Measurements from ENCODE around the gene ETS1. TPM values are rescaled to one million over a fixed set of nuclear protein-coding genes. Genes with fewer than 3 reads are reported as not detected.

Gene ETS1
- total RNA-seq, 1 experiment from 2014 or later: 29.9 TPM

- no CpG with 5 or more reads among the region's 2 CpGs for WGBS (ENCODE audit: extremely low coverage, insufficient read length, low lambda C conversion rate)
- H2BK20ac ChIP-seq (ENCODE audit: low read depth, low read length, poor library complexity, severe bottlenecking): no peak overlapping the region
- no peak overlapping the region for H2AK5ac ChIP-seq (ENCODE audit: insufficient read length, low read length)
- H2AFZ ChIP-seq (ENCODE audit: low read length): no peak overlapping the region
- H3T11ph ChIP-seq (ENCODE audit: low read length): no peak overlapping the region
- no peak overlapping the region for H2BK12ac ChIP-seq (ENCODE audit: insufficient read length, low read depth, low read length)
- H2BK5ac ChIP-seq (ENCODE audit: insufficient read length, low read length): no peak overlapping the region
- Mint-ChIP-seq H3K9me3 (no peaks in the 10 kb centered on the region), H3K4me1 (peaks cover 49 to 50% of the 10 kb centered on the region in 2 experiments), H3K27ac (no peak overlapping the region), H3K27me3 (ENCODE audit: low read depth) (peaks cover 32% of the 10 kb centered on the region), H3K36me3 (ENCODE audit: insufficient read depth in 1 of 3, low read depth in 3 of 3) (no peaks in the 10 kb centered on the region), H3K4me3 (no peak overlapping the region)
- H3K9ac ChIP-seq (ENCODE audit: extremely low read depth, insufficient read length, low read length): no peak overlapping the region
- no peak overlapping the region for H3K4me2 ChIP-seq (ENCODE audit: insufficient read depth, insufficient read length, low read length)
- no peak for TF ChIP-seq CTCF (conservative IDR thresholded peaks at IDR 0.05)
- peaks cover 9% of the 10 kb centered on the region for H3K23me2 ChIP-seq (ENCODE audit: insufficient read length, low read depth, low read length, poor library complexity, severe bottlenecking)
- no peak overlapping the region for H3K23ac ChIP-seq (ENCODE audit: insufficient read length, low read depth, low read length)
- H4K20me1 ChIP-seq (ENCODE audit: control insufficient read depth, insufficient read depth, insufficient read length): no peaks in the 10 kb centered on the region
- H2BK15ac ChIP-seq (ENCODE audit: low read depth, low read length): no peak overlapping the region
- no peak overlapping the region for H2BK120ac ChIP-seq (ENCODE audit: low read depth, low read length, poor library complexity, severe bottlenecking)
- H3K4ac ChIP-seq (ENCODE audit: low read depth, low read length): no peak overlapping the region
- no peaks in the 10 kb centered on the region for H3K79me1 ChIP-seq (ENCODE audit: insufficient read depth, low read depth, low read length, poor library complexity, severe bottlenecking)
- no peaks in the 10 kb centered on the region for H3K79me2 ChIP-seq (ENCODE audit: insufficient read depth, low read length)
- H3K4me1 ChIP-seq (ENCODE audit: insufficient read depth, low read length): no peaks in the 10 kb centered on the region; the same call in 1 of the 2 replicates
- no peak overlapping the region for H3K18ac ChIP-seq (ENCODE audit: insufficient read length, low read depth, low read length)
- H4K5ac ChIP-seq (ENCODE audit: insufficient read length, low read depth, low read length): no peak overlapping the region
- H4K91ac ChIP-seq (ENCODE audit: insufficient read length, low read depth, low read length): no peak overlapping the region
- H3K27me3 ChIP-seq (ENCODE audit: insufficient read depth, low read length): peaks cover 3% of the 10 kb centered on the region; the same call in 1 of the 2 replicates
- no peaks in the 10 kb centered on the region for H3K9me3 ChIP-seq (ENCODE audit: control insufficient read depth, low read depth, low read length)
- H3K27ac ChIP-seq (ENCODE audit: insufficient read length, low read depth, low read length): no peak overlapping the region
- H3K14ac ChIP-seq (ENCODE audit: insufficient read depth, low read length): no peak overlapping the region
- no peak overlapping the region for H3K56ac ChIP-seq (ENCODE audit: insufficient read length, low read depth, low read length)
- no peak overlapping the region for H4K8ac ChIP-seq (replicated peaks; ENCODE audit: insufficient read length, low read depth, low read length)
- no peak for DNase-seq
These were observed 63.7 kb downstream of the ETS1 start for GRCh38 chr11:128523641-128524040.

All from H9 (cell line).